ENCODE measurements around the gene DDAH1.

DDAH1 gene

GRCh38 chr1:85284202-85284601, 180.8 kb downstream of the DDAH1 start:
- Histone ChIP-seq H3K27ac (no peak overlapping the region), H3K9me3 (no peaks in the 10 kb centered on the region), H3K36me3 (no peaks in the 10 kb centered on the region), H3K27me3 (peaks cover 30% of the 10 kb centered on the region), H3K4me1 (ENCODE audit: control insufficient read depth in 1 of 2, insufficient read depth in 1 of 2, low read depth in 1 of 2, low read length in 1 of 2) (peaks cover 1 to 4% of the 10 kb centered on the region in 2 experiments), H3K4me3 (ENCODE audit: low read depth in 1 of 2, low read length in 1 of 2) (no peak overlapping the region)
- no peak for TF ChIP-seq CTCF (IDR thresholded peaks at IDR 0.05)

- H3K27ac ChIP-seq = no peak overlapping the region
- H3K27me3 ChIP-seq = peaks cover 30% of the 10 kb centered on the region
- peaks cover 7 to 9% of the 10 kb centered on the region in 2 experiments for H3K4me1 ChIP-seq (ENCODE audit: control insufficient read depth in 1 of 2, insufficient read depth in 1 of 2, low read depth in 1 of 2, low read length in 1 of 2)
- no peaks in the 10 kb centered on the region for H3K9me3 ChIP-seq
- TF ChIP-seq CTCF (IDR thresholded peaks at IDR 0.05) = no peak
- no peak overlapping the region for H3K4me3 ChIP-seq (ENCODE audit: low read depth in 1 of 2, low read length in 1 of 2)
- H3K36me3 ChIP-seq = no peaks in the 10 kb centered on the region
Observed at GRCh38 chr1:85283475-85284199, 181.3 kb downstream of the DDAH1 start.

DNA sequence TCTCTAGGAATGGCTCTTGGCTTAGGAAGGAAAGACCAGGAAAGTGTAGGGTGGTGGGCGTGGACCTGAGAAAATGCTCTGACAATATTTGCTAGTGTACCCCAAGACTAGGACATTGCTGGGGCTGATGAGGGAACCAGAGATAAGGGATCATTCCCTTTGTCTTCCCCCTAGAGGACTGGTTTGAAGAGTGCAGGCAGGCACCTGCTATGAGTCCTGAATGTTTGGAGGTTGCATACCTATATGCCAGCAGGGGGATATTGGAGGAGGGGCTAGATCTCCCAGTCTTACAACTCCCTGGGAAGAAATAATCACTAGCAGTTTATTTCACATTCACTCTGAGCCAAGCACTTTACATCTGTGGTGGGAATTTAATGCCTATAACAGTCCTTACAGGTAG, 182.5 kb downstream of the DDAH1 start:
- no peak for TF ChIP-seq CTCF (IDR thresholded peaks at IDR 0.05)
- Histone ChIP-seq H3K27ac (no peak overlapping the region), H3K4me1 (ENCODE audit: control insufficient read depth in 1 of 2, insufficient read depth in 1 of 2, low read depth in 1 of 2, low read length in 1 of 2) (peaks cover 13 to 20% of the 10 kb centered on the region in 2 experiments), H3K4me3 (ENCODE audit: low read depth in 1 of 2, low read length in 1 of 2) (no peak overlapping the region), H3K27me3 (peaks cover 30% of the 10 kb centered on the region), H3K9me3 (no peaks in the 10 kb centered on the region), H3K36me3 (no peaks in the 10 kb centered on the region)

GRCh38 chr1:85280636-85281035, 184.3 kb downstream of the DDAH1 start:
- H3K27ac ChIP-seq = no peak overlapping the region
- H3K27me3 ChIP-seq = peaks cover 30% of the 10 kb centered on the region
- no peaks in the 10 kb centered on the region for H3K9me3 ChIP-seq

DNA sequence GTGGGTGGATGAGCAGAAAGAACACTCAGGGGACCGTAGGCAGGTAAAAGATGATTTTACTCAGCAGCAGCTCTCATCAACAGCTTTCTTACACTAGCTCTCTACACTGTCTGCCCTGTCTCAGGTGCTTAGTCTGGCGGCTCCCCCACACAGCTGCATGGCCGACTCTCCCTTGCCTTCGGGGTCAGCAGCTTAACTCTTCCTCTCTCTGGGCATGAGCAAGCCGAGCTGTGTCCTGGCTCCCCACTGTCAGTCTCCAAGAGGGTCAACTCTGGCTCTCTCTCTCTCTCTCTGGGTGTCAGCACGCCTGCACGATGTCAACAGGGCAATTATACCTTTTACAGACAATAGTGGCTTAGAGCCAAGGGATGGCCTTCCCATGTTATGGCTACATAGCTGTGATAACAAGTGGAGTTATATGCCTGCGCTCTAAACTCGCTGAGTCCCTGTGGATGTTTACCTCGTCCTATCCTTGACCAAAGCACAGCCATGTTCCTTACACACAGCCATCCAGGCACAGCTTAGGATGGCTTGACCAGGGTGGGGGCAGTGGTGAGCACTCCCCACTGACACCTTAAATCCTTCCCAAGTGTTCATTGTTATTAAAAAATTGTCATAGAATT, 185.4 kb downstream of the DDAH1 start:
- no peak for TF ChIP-seq CTCF (IDR thresholded peaks at IDR 0.05)
- Histone ChIP-seq H3K4me1 (ENCODE audit: control insufficient read depth in 1 of 2, insufficient read depth in 1 of 2, low read depth in 1 of 2, low read length in 1 of 2) (peaks cover 33 to 41% of the 10 kb centered on the region in 2 experiments), H3K36me3 (no peaks in the 10 kb centered on the region), H3K4me3 (ENCODE audit: low read depth in 1 of 2, low read length in 1 of 2) (peak overlapping the region in 1 of 2 experiments; percentile 34), H3K27me3 (peaks cover 30% of the 10 kb centered on the region), H3K27ac (peak overlapping the region; percentile 72), H3K9me3 (no peaks in the 10 kb centered on the region)

More at GRCh38 chr1:85280636-85281035, 184.3 kb downstream of the DDAH1 start:
- TF ChIP-seq CTCF (IDR thresholded peaks at IDR 0.05) = no peak
- Histone ChIP-seq H3K4me3 (ENCODE audit: low read depth in 1 of 2, low read length in 1 of 2) (no peak overlapping the region), H3K36me3 (no peaks in the 10 kb centered on the region), H3K4me1 (ENCODE audit: control insufficient read depth in 1 of 2, insufficient read depth in 1 of 2, low read depth in 1 of 2, low read length in 1 of 2) (peaks cover 22 to 31% of the 10 kb centered on the region in 2 experiments)
